HL-60 (cell line): ENCODE measurements around the gene SCAF11.

Source experiments
- DNase-seq, 2 experiments: peaks; one replicate each; pipeline ENCODE4 v3.0.0-alpha.2; 2010 to 2020; ENCODE audit warnings: low read depth in 1 of 2, low spot score in 1 of 2
- H3K27ac ChIP-seq: fragments of 250-450 bp; sonication (Bioruptor Pico); replicated peaks from 2 replicates; pipeline ENCODE4 v1.5.1; 2020; ENCODE audit warnings: mild to moderate bottlenecking, moderate library complexity
- H3K27me3 ChIP-seq: fragments of 250-450 bp; sonication (Bioruptor Pico); 2 replicates; pipeline ENCODE4 v1.5.1; 2021; ENCODE audit warnings: mild to moderate bottlenecking, moderate library complexity; ENCODE audit not compliant: insufficient read depth, poor library complexity, severe bottlenecking
- H3K4me3 ChIP-seq: replicated peaks from 2 replicates; pipeline ENCODE4 v1.5.1; 2011; ENCODE audit warnings: mild to moderate bottlenecking, control low read depth, low read length; ENCODE audit not compliant: insufficient read depth
- CTCF ChIP-seq: IDR thresholded peaks from one replicate; pipeline ENCODE4 v1.5.1; 2011; ENCODE audit warnings: low read length, control low read depth, inconsistent platforms; ENCODE audit not compliant: insufficient read depth
- GABPA ChIP-seq: IDR thresholded peaks from 2 replicates; pipeline ENCODE4 v1.6.1; 2012; ENCODE audit warnings: low read depth
- POLR2AphosphoS5 ChIP-seq: IDR thresholded peaks from 2 replicates; pipeline ENCODE4 v1.6.1; 2012; ENCODE audit warnings: low read depth
- REST ChIP-seq: IDR thresholded peaks from 2 replicates; pipeline ENCODE4 v1.6.1; 2012; ENCODE audit warnings: low read depth; ENCODE audit not compliant: insufficient replicate concordance
- SPI1 ChIP-seq: IDR thresholded peaks from 2 replicates; pipeline ENCODE4 v1.6.1; 2012; ENCODE audit warnings: low read depth, mild to moderate bottlenecking, borderline replicate concordance

SCAF11 gene

GRCh38 chr12:45877069-45877468, 113.3 kb downstream of the SCAF11 start:
- Histone ChIP-seq H3K27ac (no peak overlapping the region), H3K27me3 (no peaks in the 10 kb centered on the region), H3K4me3 (no peak overlapping the region)
- no peak for TF ChIP-seq GABPA
- TF ChIP-seq POLR2AphosphoS5: no peak
- no peak for TF ChIP-seq SPI1
- no peak for TF ChIP-seq REST
- TF ChIP-seq CTCF: no peak
- no peak for DNase-seq

- Histone ChIP-seq H3K27me3 (no peaks in the 10 kb centered on the region), H3K4me3 (no peak overlapping the region), H3K27ac (no peak overlapping the region)
- DNase-seq: no peak
- TF ChIP-seq REST (no peak), GABPA (no peak), SPI1 (no peak), CTCF (no peak), POLR2AphosphoS5 (no peak)
Observed at GRCh38 chr12:45872446-45872845, 117.9 kb downstream of the SCAF11 start.
